B cell (primary cell): ENCODE results near the gene TAPBP. TPM values are rescaled to one million over a fixed set of nuclear protein-coding genes. Genes with fewer than 3 reads are reported as not detected.

Source experiments
- ATAC-seq: fragments of 200-7000 bp; cut with Tn5 transposase; one replicate; pipeline ENCODE4 v1.10.0; 2021; ENCODE audit warnings: low read depth, mild to moderate bottlenecking, moderate number of reproducible peaks, moderate library complexity
- CTCF ChIA-PET: fragments of 350-600 bp; sonication (Branson Sonifier 250); formaldehyde crosslinking; loops from one replicate; lab custom pipeline; 2021; ENCODE audit warnings: antibody characterized with exemption, inconsistent platforms; lab: Charles Lee
- POLR2A ChIA-PET: fragments of 350-600 bp; sonication (Branson Sonifier 250); formaldehyde crosslinking; loops from one replicate; lab custom pipeline; 2021; ENCODE audit warnings: antibody characterized with exemption; lab: Charles Lee
- DNase-seq: peaks from one replicate; pipeline ENCODE4 v3.0.0; 2013
- H2AFZ ChIP-seq: 2 replicates; pipeline ENCODE4 v1.6.1; 2012; ENCODE audit warnings: mild to moderate bottlenecking, low read depth, low read length; ENCODE audit not compliant: insufficient read depth, poor library complexity, severe bottlenecking
- H3K27ac ChIP-seq, 2 donors: 1 replicate in 1 of 2; 2 replicates in 1 of 2; pipeline ENCODE4 v1.5.1; 2012 to 2013; ENCODE audit warnings: low read length in 2 of 2, mild to moderate bottlenecking in 2 of 2, moderate library complexity in 1 of 2
- H3K27me3 ChIP-seq, 4 experiments: fragments of 200-600 bp in 1 of 4; sonication (generic) in 1 of 4; replicated peaks in 1 of 4; 1 replicate in 2 of 4; 2 replicates in 2 of 4; pipeline versions ENCODE4 v1.6.1 to v1.7.0; 2013 to 2016; ENCODE audit warnings: low read length in 3 of 4, mild to moderate bottlenecking in 2 of 4, mixed read lengths in 1 of 4, moderate library complexity in 1 of 4; ENCODE audit not compliant: insufficient read depth in 4 of 4, control insufficient read depth in 3 of 4; ENCODE audit errors: control extremely low read depth in 1 of 4
- H3K36me3 ChIP-seq, 2 experiments: replicated peaks in 1 of 2; 1 replicate in 1 of 2; 2 replicates in 1 of 2; pipeline versions ENCODE4 v1.6.1 to v1.7.1; 2013; ENCODE audit warnings: low read length in 1 of 2; ENCODE audit not compliant: insufficient read depth in 2 of 2, control insufficient read depth in 1 of 2; ENCODE audit errors: control extremely low read depth in 1 of 2, extremely low read depth in 1 of 2
- H3K4me1 ChIP-seq, 2 donors: fragments of 200-600 bp in 1 of 2; sonication (generic) in 1 of 2; 1 replicate in 1 of 2; 2 replicates in 1 of 2; pipeline versions ENCODE4 v1.5.1 to v1.6.1; 2013 to 2017; ENCODE audit warnings: low read length in 2 of 2; ENCODE audit not compliant: control insufficient read depth in 2 of 2, insufficient read depth in 2 of 2
- H3K4me2 ChIP-seq: replicated peaks from 2 replicates; pipeline ENCODE3; 2012; ENCODE audit warnings: mild to moderate bottlenecking, low read depth, low read length; ENCODE audit not compliant: poor library complexity, severe bottlenecking
- H3K4me3 ChIP-seq, 5 experiments: fragments of 200-600 bp in 1 of 5; sonication (generic) in 1 of 5; 1 replicate in 3 of 5; 2 replicates in 2 of 5; pipeline versions ENCODE4 v1.5.1 to v1.7.0; 2011 to 2016; ENCODE audit warnings: low read length in 4 of 5, mild to moderate bottlenecking in 4 of 5, low read depth in 2 of 5, control low read depth in 1 of 5, moderate library complexity in 1 of 5; ENCODE audit not compliant: insufficient read depth in 1 of 5; ENCODE audit errors: control extremely low read depth in 1 of 5, extremely low read depth in 1 of 5
- H3K79me2 ChIP-seq: fragments of 200-600 bp; sonication (generic); one replicate; pipeline ENCODE4 v1.6.0; 2016; ENCODE audit warnings: low read length; ENCODE audit not compliant: control insufficient read depth, insufficient read depth
- H3K9ac ChIP-seq: fragments of 200-600 bp; sonication (generic); 2 replicates; pipeline ENCODE4 v1.6.1; 2017; ENCODE audit warnings: mild to moderate bottlenecking, low read length, moderate library complexity
- H3K9me3 ChIP-seq, 3 donors: one replicate each; pipeline versions ENCODE4 v1.6.1 to v1.7.1; 2013; ENCODE audit warnings: low read length in 2 of 3; ENCODE audit not compliant: control insufficient read depth in 2 of 3, insufficient read depth in 1 of 3; ENCODE audit errors: control extremely low read depth in 1 of 3
- H4K20me1 ChIP-seq: 2 replicates; pipeline ENCODE4 v1.6.0; 2012; ENCODE audit warnings: mild to moderate bottlenecking, low read length; ENCODE audit not compliant: insufficient read depth, control insufficient read depth, poor library complexity, severe bottlenecking
- H3K27ac Mint-ChIP-seq: one replicate; pipeline ENCODE4 v1.8.0; 2021; ENCODE audit warnings: mixed read lengths
- H3K27me3 Mint-ChIP-seq: one replicate; pipeline ENCODE4 v1.8.0; 2021; ENCODE audit warnings: mixed read lengths
- H3K4me1 Mint-ChIP-seq: one replicate; pipeline ENCODE4 v1.8.0; 2021; ENCODE audit warnings: mixed read lengths
- H3K4me3 Mint-ChIP-seq: one replicate; pipeline ENCODE4 v1.8.0; 2021; ENCODE audit warnings: mixed read lengths
- H3K9me3 Mint-ChIP-seq: one replicate; pipeline ENCODE4 v1.8.0; 2022; ENCODE audit warnings: mixed read lengths; ENCODE audit not compliant: insufficient read depth
- CTCF ChIP-seq: fragments of 200-600 bp; IDR thresholded peaks from one replicate; pipeline ENCODE4 v1.8.0; 2022; ENCODE audit warnings: antibody characterized with exemption, mild to moderate bottlenecking
- EZH2 ChIP-seq: IDR thresholded peaks from 2 replicates; pipeline ENCODE4 v1.6.1; 2012; ENCODE audit warnings: borderline replicate concordance, low read depth, mild to moderate bottlenecking, moderate library complexity, low read length; ENCODE audit not compliant: insufficient read depth, poor library complexity, severe bottlenecking
- WGBS: methylation state at CpG from one replicate; pipeline ENCODE4 v1.1.5; 2013; ENCODE audit warnings: missing lambda C conversion rate; ENCODE audit not compliant: insufficient coverage; 5-methylcytosine and 5-hydroxymethylcytosine counted together
- intact Hi-C: fragments of 100-400 bp; cut with micrococcal nuclease; formaldehyde crosslinking; loops from one replicate; pipeline ENCODE4 v1.10.0; 2022
- polyA plus RNA-seq: library from polyadenylated mRNA; depleted of rRNA; stranded (reverse); fragments of >200 nt; gene quantifications from 2 replicates; pipeline ENCODE4 v1.2.3, GENCODE V29; 2012
- total RNA-seq, 2 donors: library from RNA; stranded (reverse); fragments of 120-200 nt in 1 of 2; gene quantifications; 1 replicate in 1 of 2; 2 replicates in 1 of 2; pipeline versions ENCODE4 v1.2.3 to v1.2.4, GENCODE V29; 2013 to 2022

Gene TAPBP
- total and polyA plus RNA-seq, 2 donors (not counting 1 experiment from before 2014, with no cell fraction given) = 302 to 310 TPM

- ATAC-seq = no peak
- no peak overlapping the region for H3K4me3 ChIP-seq
- H3K4me3 Mint-ChIP-seq = no peak overlapping the region
- no peak overlapping the region for H2AFZ ChIP-seq
- H3K27ac ChIP-seq = no peak overlapping the region
- no peaks in the 10 kb centered on the region for H3K27me3 Mint-ChIP-seq
- H3K9me3 ChIP-seq = no peaks in the 10 kb centered on the region
- CTCF ChIA-PET = interaction anchor here (1.8 kb wide), 1 partner anchor 17 kb away, joined by 4 read pairs; the partner anchor contains the start of gene B3GALT4
- intact Hi-C loops = no loop called here
- H3K27ac Mint-ChIP-seq = peak overlapping the region; percentile 53
- POLR2A ChIA-PET = interaction anchor here (0.5 kb wide), 1 partner anchor 96 kb away, joined by 6 read pairs; no protein-coding TSS in a partner anchor
- H3K4me1 Mint-ChIP-seq = peaks cover 38% of the 10 kb centered on the region
- H3K9ac ChIP-seq = no peak overlapping the region
- H3K79me2 ChIP-seq = peaks cover 25% of the 10 kb centered on the region
- H3K27me3 ChIP-seq = no peaks in the 10 kb centered on the region
- H3K9me3 Mint-ChIP-seq = no peaks in the 10 kb centered on the region
- 95% methylated on average over 8 of the region's 10 CpGs for WGBS
- peaks cover 16 to 26% of the 10 kb centered on the region in 2 donors for H3K4me1 ChIP-seq
- TF ChIP-seq CTCF (no peak), EZH2 (no peak)
- DNase-seq = no peak
- no peak overlapping the region for H3K4me2 ChIP-seq
- H4K20me1 ChIP-seq = peaks cover 20% of the 10 kb centered on the region
- H3K36me3 ChIP-seq = peaks cover 0 to 60% of the 10 kb centered on the region in 2 experiments
These were observed 19.6 kb downstream of the TAPBP start for GRCh38 chr6:33294086-33294823.
